H9 (cell line): ENCODE measurements around the gene CEP41. TPM values are rescaled to one million over a fixed set of nuclear protein-coding genes. Genes with fewer than 3 reads are reported as not detected.

Experiments used
- DNase-seq: peaks from one replicate; pipeline ENCODE4 v3.0.0-alpha.2; 2017
- H2AFZ ChIP-seq: one replicate; pipeline ENCODE4 v1.6.1; 2013; ENCODE audit warnings: mild to moderate bottlenecking, low read length, control low read depth, moderate library complexity
- H2AK5ac ChIP-seq: 2 replicates; pipeline ENCODE4 v1.6.1; 2013; ENCODE audit warnings: low read length, control low read depth, mixed read lengths; ENCODE audit not compliant: insufficient read length
- H2BK120ac ChIP-seq: one replicate; pipeline ENCODE4 v1.6.1; 2013; ENCODE audit warnings: low read depth, mild to moderate bottlenecking, low read length, control low read depth, inconsistent platforms; ENCODE audit not compliant: poor library complexity, severe bottlenecking
- H2BK12ac ChIP-seq: 2 replicates; pipeline ENCODE4 v1.6.1; 2013; ENCODE audit warnings: low read length, control low read depth, mixed read lengths, low read depth; ENCODE audit not compliant: insufficient read length
- H2BK15ac ChIP-seq: 2 replicates; pipeline ENCODE4 v1.6.1; 2013; ENCODE audit warnings: low read depth, low read length, control low read depth
- H2BK20ac ChIP-seq: one replicate; pipeline ENCODE4 v1.6.1; 2013; ENCODE audit warnings: low read depth, mild to moderate bottlenecking, low read length, control low read depth, inconsistent platforms; ENCODE audit not compliant: poor library complexity, severe bottlenecking
- H2BK5ac ChIP-seq: 2 replicates; pipeline ENCODE4 v1.6.1; 2013; ENCODE audit warnings: low read length, control low read depth, mixed read lengths; ENCODE audit not compliant: insufficient read length
- H3K14ac ChIP-seq: 2 replicates; pipeline ENCODE4 v1.6.1; 2013; ENCODE audit warnings: low read length, control low read depth; ENCODE audit not compliant: insufficient read depth
- H3K18ac ChIP-seq: 2 replicates; pipeline ENCODE4 v1.6.1; 2013; ENCODE audit warnings: low read depth, mild to moderate bottlenecking, mixed read lengths, low read length, control low read depth; ENCODE audit not compliant: insufficient read length
- H3K23ac ChIP-seq: 2 replicates; pipeline ENCODE4 v1.6.1; 2013; ENCODE audit warnings: low read length, control low read depth, mixed read lengths, low read depth; ENCODE audit not compliant: insufficient read length
- H3K23me2 ChIP-seq: 2 replicates; pipeline ENCODE4 v1.6.1; 2013; ENCODE audit warnings: low read depth, mild to moderate bottlenecking, mixed read lengths, low read length, control low read depth; ENCODE audit not compliant: insufficient read length, poor library complexity, severe bottlenecking
- H3K27ac ChIP-seq: 2 replicates; pipeline ENCODE4 v1.5.1; 2013; ENCODE audit warnings: low read length, control low read depth, mixed read lengths, low read depth; ENCODE audit not compliant: insufficient read length
- H3K27me3 ChIP-seq: 2 replicates; pipeline ENCODE4 v1.6.1; 2013; ENCODE audit warnings: low read length, control low read depth, inconsistent platforms; ENCODE audit not compliant: insufficient read depth
- H3K4ac ChIP-seq: 2 replicates; pipeline ENCODE4 v1.6.1; 2013; ENCODE audit warnings: low read depth, mild to moderate bottlenecking, control low read depth, inconsistent platforms, low read length, moderate library complexity
- H3K4me1 ChIP-seq: 2 replicates; pipeline ENCODE4 v1.6.1; 2013; ENCODE audit warnings: low read length, control low read depth, inconsistent platforms; ENCODE audit not compliant: insufficient read depth
- H3K4me2 ChIP-seq: 2 replicates; pipeline ENCODE4 v1.6.1; 2013; ENCODE audit warnings: low read length, control low read depth, mixed read lengths; ENCODE audit not compliant: insufficient read length, insufficient read depth
- H3K56ac ChIP-seq: 2 replicates; pipeline ENCODE4 v1.6.1; 2013; ENCODE audit warnings: low read depth, mild to moderate bottlenecking, mixed read lengths, low read length, control low read depth; ENCODE audit not compliant: insufficient read length
- H3K79me1 ChIP-seq: 2 replicates; pipeline ENCODE4 v1.6.1; 2013; ENCODE audit warnings: low read depth, mild to moderate bottlenecking, moderate library complexity, low read length, control low read depth, inconsistent platforms; ENCODE audit not compliant: insufficient read depth, poor library complexity, severe bottlenecking
- H3K79me2 ChIP-seq: 2 replicates; pipeline ENCODE4 v1.6.1; 2013; ENCODE audit warnings: low read length, control low read depth, inconsistent platforms; ENCODE audit not compliant: insufficient read depth
- H3K9ac ChIP-seq: 2 replicates; pipeline ENCODE4 v1.6.1; 2013; ENCODE audit warnings: low read length, control low read depth, mixed read lengths; ENCODE audit not compliant: insufficient read length; ENCODE audit errors: extremely low read depth
- H3K9me3 ChIP-seq: one replicate; pipeline ENCODE4 v1.6.1; 2013; ENCODE audit warnings: low read depth, low read length, inconsistent platforms; ENCODE audit not compliant: control insufficient read depth
- H3T11ph ChIP-seq: one replicate; pipeline ENCODE4 v1.6.1; 2013; ENCODE audit warnings: mild to moderate bottlenecking, low read length, control low read depth, inconsistent platforms
- H4K20me1 ChIP-seq: one replicate; pipeline ENCODE4 v1.6.1; 2013; ENCODE audit not compliant: control insufficient read depth, insufficient read length, insufficient read depth
- H4K5ac ChIP-seq: 2 replicates; pipeline ENCODE4 v1.6.1; 2013; ENCODE audit warnings: low read depth, mild to moderate bottlenecking, mixed read lengths, low read length, control low read depth; ENCODE audit not compliant: insufficient read length
- H4K8ac ChIP-seq: replicated peaks from 2 replicates; pipeline ENCODE4 v1.6.1; 2013; ENCODE audit warnings: low read length, control low read depth, mixed read lengths, low read depth; ENCODE audit not compliant: insufficient read length
- H4K91ac ChIP-seq: 2 replicates; pipeline ENCODE4 v1.6.1; 2013; ENCODE audit warnings: low read depth, mild to moderate bottlenecking, moderate library complexity, mixed read lengths, low read length, control low read depth; ENCODE audit not compliant: insufficient read length
- H3K27ac Mint-ChIP-seq, 3 experiments: 2 replicates in 2 of 3; 3 replicates in 1 of 3; pipeline ENCODE4 v1.8.0; 2020 to 2021; ENCODE audit warnings: mixed read lengths in 3 of 3, mild to moderate bottlenecking in 1 of 3, moderate library complexity in 1 of 3
- H3K27me3 Mint-ChIP-seq: 2 replicates; pipeline ENCODE4 v1.8.0; 2021; ENCODE audit warnings: low read depth, mild to moderate bottlenecking, moderate library complexity, mixed read lengths
- H3K36me3 Mint-ChIP-seq, 3 experiments: 2 replicates in 2 of 3; 3 replicates in 1 of 3; pipeline ENCODE4 v1.8.0; 2020 to 2021; ENCODE audit warnings: low read depth in 3 of 3, mixed read lengths in 3 of 3; ENCODE audit not compliant: insufficient read depth in 1 of 3
- H3K4me1 Mint-ChIP-seq, 2 experiments: 2 replicates each; pipeline ENCODE4 v1.8.0; 2020; ENCODE audit warnings: mixed read lengths in 2 of 2
- H3K4me3 Mint-ChIP-seq, 2 experiments: 2 replicates in 1 of 2; 3 replicates in 1 of 2; pipeline ENCODE4 v1.8.0; 2020 to 2021; ENCODE audit warnings: mild to moderate bottlenecking in 2 of 2, mixed read lengths in 2 of 2, moderate library complexity in 1 of 2
- H3K9me3 Mint-ChIP-seq, 2 experiments: 2 replicates in 1 of 2; 3 replicates in 1 of 2; pipeline ENCODE4 v1.8.0; 2020; ENCODE audit warnings: mild to moderate bottlenecking in 2 of 2, mixed read lengths in 2 of 2, moderate library complexity in 1 of 2
- WGBS: extraction: QIAGEN DNeasy Blood & Tissue Kit; methylation state at CpG from one replicate; pipeline ENCODE4 v1.1.7; 2013; ENCODE audit warnings: missing lambda C conversion rate, low lambda C conversion rate, mixed read lengths; ENCODE audit not compliant: insufficient read length; ENCODE audit errors: extremely low coverage; 5-methylcytosine and 5-hydroxymethylcytosine counted together
- total RNA-seq: library from RNA; stranded (reverse); gene quantifications from 2 replicates; pipeline ENCODE4 v1.2.1, GENCODE V29; 2021
- TF ChIP-seq, protein P1 (sequence below): fragments of 200-600 bp; sonication (generic); conservative IDR thresholded peaks from 3 replicates; pipeline ENCODE4 v1.8.0; 2021; ENCODE audit warnings: antibody characterized with exemption, mild to moderate bottlenecking

Gene CEP41
- total RNA-seq, 1 experiment from 2014 or later, result 9.7 TPM

DNA sequence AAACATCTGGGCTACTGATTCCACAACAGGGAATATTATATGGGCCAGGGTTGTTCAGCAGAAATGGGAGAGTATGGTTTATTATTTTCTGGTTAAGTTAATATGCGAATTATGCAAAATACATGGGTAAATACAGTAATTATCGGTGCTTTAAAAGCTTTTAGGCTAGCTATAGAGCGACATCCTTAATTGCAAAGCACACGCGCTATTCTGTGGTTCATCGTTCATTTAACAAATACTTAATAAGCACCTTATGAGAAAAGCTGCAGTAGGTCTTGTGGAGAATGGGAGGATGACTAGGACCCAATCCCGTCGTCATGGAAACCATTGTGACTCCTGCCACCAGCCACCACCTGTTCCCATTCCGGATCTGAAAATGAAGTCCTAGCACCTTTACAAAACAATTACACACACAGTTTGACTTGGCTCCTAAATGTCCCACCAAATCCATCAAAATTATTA, 623 bp upstream of the CEP41 start:
- no peaks in the 10 kb centered on the region for H3K79me2 ChIP-seq
- no peaks in the 10 kb centered on the region for H3K79me1 ChIP-seq
- no peak overlapping the region for H3K23ac ChIP-seq
- peaks cover 5% of the 10 kb centered on the region for H3K23me2 ChIP-seq
- peak overlapping the region; percentile 89 for H2AFZ ChIP-seq
- Mint-ChIP-seq H3K36me3 (peaks cover 0 to 2% (median 2%) of the 10 kb centered on the region in 3 experiments; a peak in 2 of 7 replicates), H3K4me1 (peaks cover 16 to 23% of the 10 kb centered on the region in 2 experiments), H3K27me3 (no peaks in the 10 kb centered on the region), H3K4me3 (peak overlapping the region; percentile 92 to 94), H3K27ac (peak overlapping the region; percentile 84 to 95 (median 89); a peak in 6 of 7 replicates), H3K9me3 (peaks cover 0 to 4% of the 10 kb centered on the region in 2 experiments; a peak in 4 of 5 replicates)
- peak overlapping the region; percentile 72 for H3K18ac ChIP-seq
- H2BK120ac ChIP-seq, result peak overlapping the region; percentile 94
- H2BK5ac ChIP-seq, result no peak overlapping the region
- no peak overlapping the region for H2BK12ac ChIP-seq
- no peak overlapping the region for H3K56ac ChIP-seq
- H3K27ac ChIP-seq, result no peak overlapping the region
- H3K4me1 ChIP-seq, result peaks cover 4% of the 10 kb centered on the region
- DNase-seq, result peak; percentile 69
- peak overlapping the region; percentile 83 for H2BK20ac ChIP-seq
- no CpG with 5 or more reads among the region's 9 CpGs for WGBS
- H3K4ac ChIP-seq, result no peak overlapping the region; the same call in 1 of the 2 replicates
- H3K14ac ChIP-seq, result peak overlapping the region; percentile 84; the same call in 1 of the 2 replicates
- H3K9ac ChIP-seq, result peak overlapping the region; percentile 69
- peak overlapping the region; percentile 90 for H3K4me2 ChIP-seq
- no peaks in the 10 kb centered on the region for H4K20me1 ChIP-seq
- no peak overlapping the region for H2BK15ac ChIP-seq
- H4K5ac ChIP-seq, result no peak overlapping the region
- no peaks in the 10 kb centered on the region for H3K9me3 ChIP-seq
- H3K27me3 ChIP-seq, result no peaks in the 10 kb centered on the region
- H4K91ac ChIP-seq, result no peak overlapping the region
- peak overlapping the region; percentile 92 for H3T11ph ChIP-seq
- TF ChIP-seq, protein P1, sequence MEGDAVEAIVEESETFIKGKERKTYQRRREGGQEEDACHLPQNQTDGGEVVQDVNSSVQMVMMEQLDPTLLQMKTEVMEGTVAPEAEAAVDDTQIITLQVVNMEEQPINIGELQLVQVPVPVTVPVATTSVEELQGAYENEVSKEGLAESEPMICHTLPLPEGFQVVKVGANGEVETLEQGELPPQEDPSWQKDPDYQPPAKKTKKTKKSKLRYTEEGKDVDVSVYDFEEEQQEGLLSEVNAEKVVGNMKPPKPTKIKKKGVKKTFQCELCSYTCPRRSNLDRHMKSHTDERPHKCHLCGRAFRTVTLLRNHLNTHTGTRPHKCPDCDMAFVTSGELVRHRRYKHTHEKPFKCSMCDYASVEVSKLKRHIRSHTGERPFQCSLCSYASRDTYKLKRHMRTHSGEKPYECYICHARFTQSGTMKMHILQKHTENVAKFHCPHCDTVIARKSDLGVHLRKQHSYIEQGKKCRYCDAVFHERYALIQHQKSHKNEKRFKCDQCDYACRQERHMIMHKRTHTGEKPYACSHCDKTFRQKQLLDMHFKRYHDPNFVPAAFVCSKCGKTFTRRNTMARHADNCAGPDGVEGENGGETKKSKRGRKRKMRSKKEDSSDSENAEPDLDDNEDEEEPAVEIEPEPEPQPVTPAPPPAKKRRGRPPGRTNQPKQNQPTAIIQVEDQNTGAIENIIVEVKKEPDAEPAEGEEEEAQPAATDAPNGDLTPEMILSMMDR, result no peak
- H2AK5ac ChIP-seq, result no peak overlapping the region
- no peak overlapping the region for H4K8ac ChIP-seq
